Lower leg skin (tissue), 4 donors: ENCODE measurements around the gene CEMP1. TPM values are rescaled to one million over a fixed set of nuclear protein-coding genes. Genes with fewer than 3 reads are reported as not detected.
A peak's percentile ranks its signal among the peaks of the same experiment; 100 is the strongest.

Source experiments
- DNase-seq, 2 donors: peaks; one replicate each; pipeline ENCODE4 v3.0.0-alpha.2; 2019; ENCODE audit warnings: low spot score in 2 of 2
- H3K4me3 ChIP-seq: fragments of 200-600 bp; sonication (generic); 2 replicates; pipeline ENCODE4 v1.5.1; 2017; ENCODE audit warnings: mild to moderate bottlenecking, low read depth; ENCODE audit not compliant: poor library complexity, severe bottlenecking
- CTCF ChIP-seq, 3 donors: fragments of 450-650 bp; IDR thresholded peaks; one replicate each; pipeline ENCODE4 v1.5.1; 2016; ENCODE audit warnings: antibody characterized with exemption in 3 of 3, mild to moderate bottlenecking in 3 of 3, moderate library complexity in 2 of 3
- POLR2A ChIP-seq, 2 donors: fragments of 450-650 bp; IDR thresholded peaks; one replicate each; pipeline ENCODE4 v1.6.1; 2016 to 2017; ENCODE audit warnings: antibody characterized with exemption in 2 of 2, mild to moderate bottlenecking in 1 of 2, moderate library complexity in 1 of 2
- WGBS, 2 donors: methylation state at CpG; one replicate each; pipeline ENCODE4 v1.1.5; 2018; 5-methylcytosine and 5-hydroxymethylcytosine counted together
- intact Hi-C: fragments of 100-400 bp; cut with DNase I; formaldehyde crosslinking; loops from one replicate; pipeline ENCODE4 v1.15.0; 2023; ENCODE audit warnings: low total_unique reads
- total RNA-seq, 4 donors: library from RNA; depleted of rRNA; stranded (reverse); fragments of >200 nt; gene quantifications; one replicate each; pipeline ENCODE4 v1.1.0, GENCODE V29; 2016

CEMP1 gene
- total RNA-seq, 4 donors from 2014 or later, result 0.17 to 5.9 (median 0.83) TPM

- no peak overlapping the region for H3K4me3 ChIP-seq
- DNase-seq, result no peak
- TF ChIP-seq CTCF (IDR thresholded peaks at IDR 0.05) (no peak), POLR2A (IDR thresholded peaks at IDR 0.05) (no peak)
- 30 to 46% methylated on average over 18 to 21 of the region's 22 CpGs for WGBS, 2 donors
- intact Hi-C loops, result no loop called here
Measured at GRCh38 chr16:2519711-2520080, 11.5 kb downstream of the CEMP1 start.

GRCh38 chr16:2518823-2519710, 12.1 kb downstream of the CEMP1 start:
- intact Hi-C loops, result no loop called here
- DNase-seq, result peak in 1 of 2 donors; percentile 88
- H3K4me3 ChIP-seq, result no peak overlapping the region
- WGBS, 2 donors, result 75 to 82% methylated on average over 38 to 39 of the region's 39 CpGs
- TF ChIP-seq POLR2A (IDR thresholded peaks at IDR 0.05) (no peak), CTCF (IDR thresholded peaks at IDR 0.05) (no peak)

- intact Hi-C loops, result no loop called here
- DNase-seq, result no peak
- no peak overlapping the region for H3K4me3 ChIP-seq
- TF ChIP-seq POLR2A (IDR thresholded peaks at IDR 0.05) (no peak), CTCF (IDR thresholded peaks at IDR 0.05) (no peak)
- WGBS, 2 donors, result 69 to 75% methylated on average over 11 to 12 of the region's 12 CpGs
Measured at GRCh38 chr16:2517954-2518605, 13.1 kb downstream of the CEMP1 start.

GRCh38 chr16:2516391-2517240, 14.6 kb downstream of the CEMP1 start:
- 59 to 60% methylated on average over 11 of the region's 11 CpGs for WGBS, 2 donors
- DNase-seq, result no peak
- intact Hi-C loops, result no loop called here
- TF ChIP-seq CTCF (IDR thresholded peaks at IDR 0.05) (no peak), POLR2A (IDR thresholded peaks at IDR 0.05) (no peak)
- H3K4me3 ChIP-seq, result no peak overlapping the region

GRCh38 chr16:2515180-2515851, 15.9 kb downstream of the CEMP1 start:
- intact Hi-C loops, result no loop called here

More at GRCh38 chr16:2515180-2515851, 15.9 kb downstream of the CEMP1 start:
- WGBS, 2 donors, result 17 to 22% methylated on average over 12 to 14 of the region's 14 CpGs
- TF ChIP-seq CTCF (IDR thresholded peaks at IDR 0.05), result no peak
- TF ChIP-seq POLR2A (IDR thresholded peaks at IDR 0.05), result no peak
- peak overlapping the region; percentile 95 for H3K4me3 ChIP-seq
- no peak for DNase-seq
